Kidney epithelial cell (primary cell): ENCODE results near the gene RMND5B. TPM values are rescaled to one million over a fixed set of nuclear protein-coding genes. Genes with fewer than 3 reads are reported as not detected.

ENCODE experiments used
- DNase-seq: peaks from one replicate; pipeline ENCODE4 v3.0.0-alpha.2; 2010; ENCODE audit warnings: low read depth
- H3K27me3 ChIP-seq: 2 replicates; pipeline ENCODE4 v1.6.0; 2011; ENCODE audit warnings: low read length; ENCODE audit not compliant: control insufficient read depth, insufficient read depth
- H3K36me3 ChIP-seq: 2 replicates; pipeline ENCODE4 v1.5.1; 2011; ENCODE audit warnings: low read length; ENCODE audit not compliant: control insufficient read depth, insufficient read depth
- H3K4me3 ChIP-seq: 2 replicates; pipeline ENCODE4 v1.5.1; 2011; ENCODE audit warnings: low read depth, mild to moderate bottlenecking, control low read depth, low read length
- total RNA-seq: library from RNA; depleted of rRNA; stranded (reverse); fragments of >200 nt; gene quantifications from 2 replicates; pipeline ENCODE4 v1.2.3, GENCODE V29; 2015
- TF ChIP-seq, protein P1 (sequence below): IDR thresholded peaks from 2 replicates; pipeline ENCODE4 v1.5.1; 2011; ENCODE audit warnings: mild to moderate bottlenecking, moderate library complexity, low read length, control low read depth, inconsistent platforms; ENCODE audit not compliant: insufficient read depth, poor library complexity, severe bottlenecking

The RMND5B gene
- total RNA-seq, 1 donor from 2014 or later: 26.3 TPM

- TF ChIP-seq, protein P1, sequence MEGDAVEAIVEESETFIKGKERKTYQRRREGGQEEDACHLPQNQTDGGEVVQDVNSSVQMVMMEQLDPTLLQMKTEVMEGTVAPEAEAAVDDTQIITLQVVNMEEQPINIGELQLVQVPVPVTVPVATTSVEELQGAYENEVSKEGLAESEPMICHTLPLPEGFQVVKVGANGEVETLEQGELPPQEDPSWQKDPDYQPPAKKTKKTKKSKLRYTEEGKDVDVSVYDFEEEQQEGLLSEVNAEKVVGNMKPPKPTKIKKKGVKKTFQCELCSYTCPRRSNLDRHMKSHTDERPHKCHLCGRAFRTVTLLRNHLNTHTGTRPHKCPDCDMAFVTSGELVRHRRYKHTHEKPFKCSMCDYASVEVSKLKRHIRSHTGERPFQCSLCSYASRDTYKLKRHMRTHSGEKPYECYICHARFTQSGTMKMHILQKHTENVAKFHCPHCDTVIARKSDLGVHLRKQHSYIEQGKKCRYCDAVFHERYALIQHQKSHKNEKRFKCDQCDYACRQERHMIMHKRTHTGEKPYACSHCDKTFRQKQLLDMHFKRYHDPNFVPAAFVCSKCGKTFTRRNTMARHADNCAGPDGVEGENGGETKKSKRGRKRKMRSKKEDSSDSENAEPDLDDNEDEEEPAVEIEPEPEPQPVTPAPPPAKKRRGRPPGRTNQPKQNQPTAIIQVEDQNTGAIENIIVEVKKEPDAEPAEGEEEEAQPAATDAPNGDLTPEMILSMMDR: no peak
- no peak for DNase-seq
- Histone ChIP-seq H3K36me3 (no peaks in the 10 kb centered on the region), H3K27me3 (no peaks in the 10 kb centered on the region), H3K4me3 (no peak overlapping the region)
Observed at GRCh38 chr5:178182158-178182876, 51.5 kb downstream of the RMND5B start.

- Histone ChIP-seq H3K36me3 (no peaks in the 10 kb centered on the region), H3K4me3 (no peak overlapping the region), H3K27me3 (no peaks in the 10 kb centered on the region)
- no peak for DNase-seq
- TF ChIP-seq, protein P1: no peak
Observed at GRCh38 chr5:178186427-178186826, 55.6 kb downstream of the RMND5B start.

GRCh38 chr5:178187014-178187413 is 56.2 kb downstream of the RMND5B start, which contains the start of gene GMCL2:
GMCL2 (minus strand) TSS chr5:178187371; CDS start chr5:178187299, 72 bp downstream.
- no peaks in the 10 kb centered on the region for H3K36me3 ChIP-seq
- no peak for DNase-seq
- TF ChIP-seq, protein P1: no peak
- H3K4me3 ChIP-seq: no peak within 1 kb of the TSS
- H3K27me3 ChIP-seq: no peaks in the 10 kb centered on the region

DNA sequence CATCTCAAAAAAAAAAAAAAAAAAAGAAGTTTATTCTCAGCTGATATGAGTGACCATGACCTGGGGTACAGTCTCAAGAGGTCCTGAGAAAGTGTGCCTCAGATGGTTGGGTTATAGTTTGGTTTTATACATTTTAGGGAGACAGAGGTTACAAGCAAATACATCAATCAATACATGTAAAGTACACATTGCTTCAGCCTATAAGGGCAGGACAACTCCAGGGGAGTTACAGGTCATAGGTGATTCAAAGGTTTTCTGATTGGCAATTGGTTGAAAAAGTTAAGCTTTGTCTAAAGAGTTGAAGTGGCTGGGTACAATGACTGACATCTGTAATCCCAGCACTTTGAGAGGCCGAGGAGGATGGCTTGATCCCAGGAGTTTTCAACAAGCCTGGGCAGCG is 58.6 kb downstream of the RMND5B start:
- Histone ChIP-seq H3K27me3 (peaks cover 4% of the 10 kb centered on the region), H3K4me3 (no peak overlapping the region), H3K36me3 (no peaks in the 10 kb centered on the region)
- TF ChIP-seq, protein P1: no peak
- DNase-seq: no peak

DNA sequence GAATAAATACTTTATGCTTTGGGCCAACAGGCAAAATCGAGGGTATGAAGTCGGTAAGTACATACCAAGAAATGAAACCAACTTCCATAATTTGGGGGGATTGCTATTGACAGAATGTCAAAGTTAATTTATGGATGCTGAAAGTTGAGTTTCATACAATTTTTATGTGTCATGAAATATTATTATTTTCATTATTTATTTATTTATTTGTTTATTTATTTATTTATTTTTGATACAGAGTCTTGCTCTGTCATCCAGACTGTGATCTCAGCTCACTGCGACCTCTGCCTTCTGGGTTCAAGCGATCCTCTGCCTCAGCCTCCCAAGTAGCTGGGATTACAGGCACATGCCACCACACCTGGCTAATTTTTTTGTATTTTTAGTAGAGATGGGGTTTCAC is 60.8 kb downstream of the RMND5B start:
- TF ChIP-seq, protein P1: no peak
- H3K36me3 ChIP-seq: no peaks in the 10 kb centered on the region
- no peak for DNase-seq
- peaks cover 6% of the 10 kb centered on the region for H3K27me3 ChIP-seq
- no peak overlapping the region for H3K4me3 ChIP-seq

DNA sequence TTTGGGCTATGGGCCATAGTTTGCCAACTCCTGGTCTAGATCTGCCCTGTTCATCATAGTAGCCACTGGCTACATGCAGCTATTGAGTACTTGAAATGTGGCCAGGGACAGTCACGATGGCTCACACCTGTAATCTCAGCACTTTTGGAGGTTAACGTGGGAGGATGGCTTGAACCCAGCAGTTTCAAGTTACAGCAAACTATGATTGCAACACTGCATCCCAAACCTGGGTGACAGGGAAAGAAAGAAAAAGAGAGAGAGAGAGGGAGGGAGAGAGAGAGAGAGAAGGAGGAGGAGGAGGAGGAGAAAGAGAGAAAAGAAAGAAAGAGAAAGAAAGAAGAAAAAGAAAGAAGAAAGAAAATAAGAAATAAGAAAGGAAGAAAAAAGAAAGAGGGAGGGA is 61.4 kb downstream of the RMND5B start:
- Histone ChIP-seq H3K36me3 (no peaks in the 10 kb centered on the region), H3K4me3 (no peak overlapping the region), H3K27me3 (peaks cover 6% of the 10 kb centered on the region)
- no peak for DNase-seq
- TF ChIP-seq, protein P1: no peak
